HG03095 (cell line): ENCODE results near the gene DYNLL1.

Source experiments
- ATAC-seq: cut with Tn5 transposase; IDR thresholded peaks from one replicate; pipeline ENCODE4 v1.9.1; 2021; ENCODE audit warnings: moderate library complexity; ENCODE audit not compliant: unreplicated experiment

The DYNLL1 gene

GRCh38 chr12:120546050-120546386, 50.1 kb downstream of the DYNLL1 start:
- ATAC-seq: no peak
